Measurements from ENCODE around the gene MOCOS. TPM values are rescaled to one million over a fixed set of nuclear protein-coding genes. Genes with fewer than 3 reads are reported as not detected.

Gene MOCOS
- total RNA-seq, 1 experiment from 2014 or later: 12.1 TPM

GRCh38 chr18:36271153-36271552 is 83.9 kb downstream of the MOCOS start:
- no peak overlapping the region for H3K4me3 ChIP-seq (replicated peaks in 1 of 2; ENCODE audit: low read depth in 1 of 2, low read length in 2 of 2)
- H3K36me3 ChIP-seq (ENCODE audit: control insufficient read depth in 1 of 2, insufficient read depth in 2 of 2, low read length in 2 of 2): no peaks in the 10 kb centered on the region
- H3K9ac ChIP-seq (ENCODE audit: low read length): no peak overlapping the region
- no TSS peak for BruUV-seq (replicated peaks)
- no peaks in the 10 kb centered on the region for H3K79me2 ChIP-seq (ENCODE audit: insufficient read depth, low read length)
- no peaks in the 10 kb centered on the region for H3K9me2 ChIP-seq (ENCODE audit: insufficient read depth)
- no peaks in the 10 kb centered on the region for H3K27me3 ChIP-seq (ENCODE audit: insufficient read depth, low read length)
- H3K27ac ChIP-seq (ENCODE audit: low read depth, low read length): no peak overlapping the region
- no peaks in the 10 kb centered on the region for H3K4me1 ChIP-seq (ENCODE audit: control insufficient read depth in 1 of 2, insufficient read depth in 2 of 2, low read length in 2 of 2)
- no peak for DNase-seq (ENCODE audit: low read depth, low spot score)
- no peaks in the 10 kb centered on the region for H3K9me3 ChIP-seq (ENCODE audit: control insufficient read depth in 1 of 2, insufficient read depth in 1 of 2, low read depth in 1 of 2, low read length in 2 of 2)
- H2AFZ ChIP-seq (ENCODE audit: low read depth, low read length, poor library complexity, severe bottlenecking): no peak overlapping the region
- no peak overlapping the region for H3K4me2 ChIP-seq (ENCODE audit: low read length)
- TF ChIP-seq ZNF274 (IDR thresholded peaks at IDR 0.05; ENCODE audit: low read depth, low read length) (no peak), JUND (IDR thresholded peaks at IDR 0.05) (no peak), SRF (IDR thresholded peaks at IDR 0.05; ENCODE audit: low read depth) (no peak), ELF1 (IDR thresholded peaks at IDR 0.05; ENCODE audit: borderline replicate concordance, low read depth) (no peak), MAX (IDR thresholded peaks at IDR 0.05) (no peak), CBX3 (IDR thresholded peaks at IDR 0.05; ENCODE audit: low read depth) (no peak)
- RAD21 ChIA-PET (ENCODE audit: low non-redundant PET in 1 of 2, low total read pairs in 2 of 2, uncharacterized antibody in 2 of 2, unreplicated experiment in 2 of 2): no interaction called here
- ATAC-seq: no peak
- POLR2A ChIA-PET: no interaction called here
- intact Hi-C loops (cut with micrococcal nuclease): no loop called here
- CTCF ChIA-PET: no interaction called here
- H4K20me1 ChIP-seq (ENCODE audit: insufficient read depth): no peaks in the 10 kb centered on the region

- ChIA-PET CTCF (no interaction called here), POLR2A (no interaction called here), RAD21 (ENCODE audit: low non-redundant PET in 1 of 2, low total read pairs in 2 of 2, uncharacterized antibody in 2 of 2, unreplicated experiment in 2 of 2) (no interaction called here)
- H3K27ac ChIP-seq (ENCODE audit: low read depth, low read length): no peak overlapping the region
- H3K9me3 ChIP-seq (ENCODE audit: control insufficient read depth in 1 of 2, insufficient read depth in 1 of 2, low read depth in 1 of 2, low read length in 2 of 2): no peaks in the 10 kb centered on the region
- intact Hi-C loops (cut with micrococcal nuclease): no loop called here
- H2AFZ ChIP-seq (ENCODE audit: low read depth, low read length, poor library complexity, severe bottlenecking): no peak overlapping the region
- DNase-seq (ENCODE audit: low read depth, low spot score) (no peak), ATAC-seq (no peak)
- no peaks in the 10 kb centered on the region for H3K9me2 ChIP-seq (ENCODE audit: insufficient read depth)
- no peaks in the 10 kb centered on the region for H3K79me2 ChIP-seq (ENCODE audit: insufficient read depth, low read length)
- H3K4me1 ChIP-seq (ENCODE audit: control insufficient read depth in 1 of 2, insufficient read depth in 2 of 2, low read length in 2 of 2): no peaks in the 10 kb centered on the region
- no TSS peak for BruUV-seq (replicated peaks)
- no peaks in the 10 kb centered on the region for H3K27me3 ChIP-seq (ENCODE audit: insufficient read depth, low read length)
- H3K36me3 ChIP-seq (ENCODE audit: control insufficient read depth in 1 of 2, insufficient read depth in 2 of 2, low read length in 2 of 2): no peaks in the 10 kb centered on the region
- H4K20me1 ChIP-seq (ENCODE audit: insufficient read depth): no peaks in the 10 kb centered on the region
- H3K4me3 ChIP-seq (replicated peaks in 1 of 2; ENCODE audit: low read depth in 1 of 2, low read length in 2 of 2): no peak overlapping the region
- H3K9ac ChIP-seq (ENCODE audit: low read length): no peak overlapping the region
- no peak for TF ChIP-seq CEBPB (IDR thresholded peaks at IDR 0.05; ENCODE audit: low read depth)
- no peak overlapping the region for H3K4me2 ChIP-seq (ENCODE audit: low read length)
Observed at GRCh38 chr18:36273347-36273746, 86.0 kb downstream of the MOCOS start.
